SW480 (cell line): ENCODE data around the gene PRSS23.

Source experiments
- DNase-seq: peaks from one replicate; pipeline ENCODE4 v3.0.0-alpha.2; 2016; ENCODE audit warnings: low spot score

The PRSS23 gene

GRCh38 chr11:86790867-86791849, 9.2 kb upstream of the PRSS23 start:
- peak; percentile 61 for DNase-seq

- DNase-seq = no peak
Measured at GRCh38 chr11:86792150-86792549, 8.2 kb upstream of the PRSS23 start.

- DNase-seq = no peak
Measured at GRCh38 chr11:86793307-86793706, 7.0 kb upstream of the PRSS23 start.

- DNase-seq = no peak
Measured at GRCh38 chr11:86795511-86795910, 4.8 kb upstream of the PRSS23 start.

- DNase-seq = no peak
Measured at GRCh38 chr11:86795949-86796348, 4.4 kb upstream of the PRSS23 start.

- no peak for DNase-seq
Measured at GRCh38 chr11:86797133-86797532, 3.2 kb upstream of the PRSS23 start.

- DNase-seq = no peak
Measured at GRCh38 chr11:86798988-86799387, 1.4 kb upstream of the PRSS23 start.

- DNase-seq = no peak
Measured at GRCh38 chr11:86799680-86800075, 664 bp upstream of the PRSS23 start.

GRCh38 chr11:86800960-86801272, 574 bp downstream of the PRSS23 start:
- no peak for DNase-seq

GRCh38 chr11:86801364-86801763, 1.0 kb downstream of the PRSS23 start:
- DNase-seq = no peak

- no peak for DNase-seq
Measured at GRCh38 chr11:86802146-86802545, 1.8 kb downstream of the PRSS23 start.

- DNase-seq = peak; percentile 60
Measured at GRCh38 chr11:86802601-86803051, 2.3 kb downstream of the PRSS23 start.

GRCh38 chr11:86803136-86804045, 3.0 kb downstream of the PRSS23 start:
- no peak for DNase-seq

- DNase-seq = no peak
Measured at GRCh38 chr11:86804951-86805350, 4.6 kb downstream of the PRSS23 start.

GRCh38 chr11:86805873-86806310, 5.5 kb downstream of the PRSS23 start:
- no peak for DNase-seq

- DNase-seq = no peak
Measured at GRCh38 chr11:86806903-86807302, 6.6 kb downstream of the PRSS23 start.

GRCh38 chr11:86807360-86807759, 7.0 kb downstream of the PRSS23 start:
- DNase-seq = no peak

- no peak for DNase-seq
Measured at GRCh38 chr11:86809561-86809960, 9.2 kb downstream of the PRSS23 start.

GRCh38 chr11:86810288-86810687, 9.9 kb downstream of the PRSS23 start:
- DNase-seq = no peak

GRCh38 chr11:86811637-86812321, 11.4 kb downstream of the PRSS23 start:
- DNase-seq = peak; percentile 51

GRCh38 chr11:86812322-86812670, 12.0 kb downstream of the PRSS23 start:
- DNase-seq = no peak

- no peak for DNase-seq
Measured at GRCh38 chr11:86812981-86813380, 12.6 kb downstream of the PRSS23 start.
